ENCODE measurements around the gene MEF2A. TPM values are rescaled to one million over a fixed set of nuclear protein-coding genes. Genes with fewer than 3 reads are reported as not detected.

MEF2A gene
- total RNA-seq, 2 donors from 2014 or later, result 25.1 to 68.7 TPM

DNA sequence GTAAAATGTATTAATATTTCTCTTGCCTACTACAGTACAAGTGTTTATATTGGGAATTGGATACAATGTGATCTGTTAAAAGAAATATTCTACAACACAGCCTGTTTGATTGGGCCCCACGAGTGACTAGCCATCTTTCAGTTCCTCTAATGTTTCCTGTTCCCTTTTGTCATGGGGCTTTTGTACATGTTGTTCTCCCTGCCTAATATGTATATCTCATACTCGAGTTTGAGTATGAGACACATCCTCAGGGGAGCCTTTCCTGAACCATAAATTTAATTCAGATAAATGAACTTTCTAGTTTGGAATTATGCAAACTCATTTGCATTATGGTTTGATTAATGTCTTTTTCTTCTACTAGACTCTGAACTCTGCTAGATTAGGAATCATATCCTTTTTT is 65.5 kb downstream of the MEF2A start:
- Histone ChIP-seq H3K36me3 (replicated peaks in 1 of 2; ENCODE audit: insufficient read depth in 1 of 2, low read depth in 2 of 2) (no peaks in the 10 kb centered on the region), H3K9me3 (no peaks in the 10 kb centered on the region), H3K27me3 (no peaks in the 10 kb centered on the region), H3K27ac (peak overlapping the region in 2 of 4 donors; percentile 2 to 39), H3K4me1 (peaks cover 52% of the 10 kb centered on the region), H3K4me3 (no peak overlapping the region)
- 14 to 28% methylated on average over 2 of the region's 2 CpGs for WGBS, 2 donors
- peak in 1 of 4 donors; percentile 23 for DNase-seq
- TF ChIP-seq POLR2A (IDR thresholded peaks at IDR 0.05) (no peak), CTCF (IDR thresholded peaks at IDR 0.05) (no peak)
- intact Hi-C loops (cut with DNase I), result no loop called here
- ATAC-seq, result no peak

DNA sequence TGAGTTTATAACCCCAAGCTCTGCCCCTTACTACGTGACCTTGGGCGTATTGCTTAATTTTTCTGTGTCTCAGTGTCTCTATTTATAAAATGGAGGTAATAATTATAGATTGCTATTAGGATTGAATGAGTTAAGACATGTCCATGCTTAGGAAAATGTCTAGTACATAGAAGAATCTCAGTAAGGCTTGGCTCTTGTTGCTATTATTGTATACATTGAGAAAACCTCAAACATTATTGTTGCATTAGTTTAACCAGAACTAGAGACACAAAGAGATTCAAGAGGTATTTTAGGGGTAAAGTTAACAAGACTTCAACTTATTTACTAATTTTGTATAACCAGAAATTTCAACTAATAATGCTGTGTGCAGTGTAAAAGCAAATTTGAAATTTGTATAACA is 66.7 kb downstream of the MEF2A start:
- peaks cover 50% of the 10 kb centered on the region for H3K4me1 ChIP-seq
- TF ChIP-seq CTCF (IDR thresholded peaks at IDR 0.05), result no peak
- no peak for TF ChIP-seq POLR2A (IDR thresholded peaks at IDR 0.05)
- no peak overlapping the region for H3K4me3 ChIP-seq
- WGBS, 2 donors, result 69 to 79% methylated on average over 2 of the region's 2 CpGs
- ATAC-seq (no peak), DNase-seq (no peak)
- H3K27ac ChIP-seq, result no peak overlapping the region
- no peaks in the 10 kb centered on the region for H3K27me3 ChIP-seq
- no peaks in the 10 kb centered on the region for H3K36me3 ChIP-seq (replicated peaks in 1 of 2; ENCODE audit: insufficient read depth in 1 of 2, low read depth in 2 of 2)
- intact Hi-C loops (cut with DNase I), result no loop called here
- H3K9me3 ChIP-seq, result no peaks in the 10 kb centered on the region

GRCh38 chr15:99633655-99634054 is 67.9 kb downstream of the MEF2A start:
- H3K4me3 ChIP-seq, result no peak overlapping the region
- 98 to 100% methylated on average over 2 of the region's 2 CpGs for WGBS, 2 donors
- TF ChIP-seq POLR2A (IDR thresholded peaks at IDR 0.05) (no peak), CTCF (IDR thresholded peaks at IDR 0.05) (no peak)
- H3K4me1 ChIP-seq, result peaks cover 39% of the 10 kb centered on the region
- DNase-seq (no peak), ATAC-seq (no peak)
- no peaks in the 10 kb centered on the region for H3K9me3 ChIP-seq
- H3K27ac ChIP-seq, result no peak overlapping the region
- intact Hi-C loops (cut with DNase I), result no loop called here
- no peaks in the 10 kb centered on the region for H3K27me3 ChIP-seq
- H3K36me3 ChIP-seq (replicated peaks in 1 of 2; ENCODE audit: insufficient read depth in 1 of 2, low read depth in 2 of 2), result no peaks in the 10 kb centered on the region

- no peak for ATAC-seq
- intact Hi-C loops (cut with DNase I), result no loop called here
- no peaks in the 10 kb centered on the region for H3K9me3 ChIP-seq
Measured at GRCh38 chr15:99634576-99634975, 68.8 kb downstream of the MEF2A start.

More at GRCh38 chr15:99634576-99634975, 68.8 kb downstream of the MEF2A start:
- H3K4me1 ChIP-seq, result peaks cover 30% of the 10 kb centered on the region
- H3K4me3 ChIP-seq, result no peak overlapping the region
- TF ChIP-seq CTCF (IDR thresholded peaks at IDR 0.05) (no peak), POLR2A (IDR thresholded peaks at IDR 0.05) (no peak)
- WGBS, 2 donors, result 48% methylated on average over 3 of the region's 3 CpGs
- DNase-seq, result no peak
- no peak overlapping the region for H3K27ac ChIP-seq
- no peaks in the 10 kb centered on the region for H3K27me3 ChIP-seq
- H3K36me3 ChIP-seq (replicated peaks in 1 of 2; ENCODE audit: insufficient read depth in 1 of 2, low read depth in 2 of 2), result no peaks in the 10 kb centered on the region

All from body of pancreas (tissue), 4 donors.